Left hindlimb (tissue), 1 donor: Measurements from ENCODE around the gene EXOG.

Experiments
- DNase-seq: peaks from one replicate; pipeline ENCODE4 v3.0.0-alpha.2; 2018

Gene EXOG

GRCh38 chr3:38515367-38515766 is 19.2 kb downstream of the EXOG start:
- no peak for DNase-seq

GRCh38 chr3:38516669-38517068 is 20.5 kb downstream of the EXOG start:
- no peak for DNase-seq

GRCh38 chr3:38519000-38519399 is 22.9 kb downstream of the EXOG start:
- no peak for DNase-seq

DNA sequence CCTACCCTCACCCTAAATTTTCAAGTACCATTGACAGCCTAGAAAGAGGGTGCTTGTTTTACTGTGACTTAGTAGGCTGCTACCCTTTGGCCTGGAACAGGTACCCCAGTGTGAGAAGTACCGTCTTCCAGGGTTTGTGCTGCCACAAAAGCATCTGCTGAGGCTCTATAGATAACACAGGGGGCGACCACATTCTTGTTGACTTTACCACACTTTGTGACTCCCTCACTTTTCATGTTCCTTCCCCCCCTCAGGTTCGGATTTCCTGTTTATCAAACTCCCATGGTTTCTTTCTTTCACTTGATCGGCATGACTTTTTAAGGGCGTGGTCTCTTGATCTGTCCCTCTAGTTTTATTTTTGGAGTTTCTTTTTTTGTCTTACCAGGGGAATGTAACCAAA is 23.5 kb downstream of the EXOG start:
- DNase-seq, result no peak

GRCh38 chr3:38521391-38521987 is 25.3 kb downstream of the EXOG start:
- peak; percentile 47 for DNase-seq

DNA sequence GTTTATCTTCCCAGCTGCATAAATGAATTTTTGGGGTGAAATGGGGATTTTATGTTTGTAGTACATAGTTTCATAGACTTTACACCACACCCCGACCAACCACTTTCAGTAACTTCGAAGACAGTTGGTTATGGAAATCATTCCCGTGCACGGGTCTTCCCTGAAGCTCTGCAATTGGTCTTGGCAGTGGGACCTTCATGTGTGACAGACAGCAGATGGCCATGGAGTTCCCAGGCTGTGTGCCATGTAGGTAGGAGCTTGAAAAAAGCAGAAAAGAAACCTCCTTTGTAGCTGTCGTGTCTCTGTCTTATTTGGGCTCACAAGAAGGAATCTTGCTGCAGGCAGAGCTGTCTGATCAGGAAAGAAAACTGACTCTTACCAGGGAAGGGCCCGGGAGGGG is 25.9 kb downstream of the EXOG start:
- no peak for DNase-seq

DNA sequence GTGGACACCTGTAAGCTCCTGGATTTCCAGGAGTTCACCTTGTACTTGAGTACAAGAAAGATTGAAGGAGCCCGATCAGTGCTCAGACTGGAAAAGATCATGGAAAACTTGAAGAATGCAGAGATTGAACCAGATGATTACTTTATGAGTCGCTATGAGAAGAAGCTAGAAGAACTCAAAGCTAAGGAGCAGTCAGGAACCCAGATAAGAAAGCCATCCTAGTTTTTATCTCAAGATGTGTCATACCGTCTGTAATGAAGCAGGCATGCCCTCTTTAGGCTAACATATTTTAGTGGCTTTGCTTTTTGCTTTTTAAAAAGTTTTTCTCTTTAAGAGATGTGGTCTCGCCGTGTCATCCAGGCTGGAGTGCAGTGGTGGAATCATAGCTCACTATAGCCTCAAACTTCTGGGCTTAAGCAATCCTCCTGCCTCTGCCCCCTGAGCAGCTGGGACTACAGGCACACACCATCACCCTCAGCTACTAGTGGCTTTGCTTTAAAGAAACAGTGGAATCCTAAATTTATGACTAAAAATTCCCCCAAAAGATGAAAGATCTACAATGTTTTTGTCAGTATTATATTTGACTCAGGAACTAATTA is 28.1 kb downstream of the EXOG start:
- no peak for DNase-seq

- no peak for DNase-seq
Measured at GRCh38 chr3:38526792-38527191, 30.7 kb downstream of the EXOG start.

DNA sequence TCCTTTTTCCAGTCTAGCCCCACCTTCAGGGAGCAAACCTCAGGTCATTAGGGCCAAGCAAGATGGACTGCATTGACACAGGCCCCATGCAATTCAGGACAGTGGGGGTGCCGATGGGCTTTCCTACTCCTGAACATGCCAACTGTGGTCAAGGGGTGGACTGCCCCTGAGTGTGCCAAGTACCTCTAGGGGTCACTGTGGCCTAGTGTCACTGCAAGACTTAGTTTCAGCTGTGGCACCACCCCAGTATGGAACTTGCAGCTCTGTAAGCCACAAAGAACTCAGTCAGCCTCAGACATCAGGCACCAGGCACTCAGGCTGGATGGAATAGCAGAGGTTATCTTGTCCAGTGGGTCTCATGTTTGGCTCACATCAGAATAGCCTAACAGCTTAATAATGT is 32.3 kb downstream of the EXOG start:
- DNase-seq, result no peak

- DNase-seq, result no peak
Measured at GRCh38 chr3:38532529-38532928, 36.4 kb downstream of the EXOG start.

DNA sequence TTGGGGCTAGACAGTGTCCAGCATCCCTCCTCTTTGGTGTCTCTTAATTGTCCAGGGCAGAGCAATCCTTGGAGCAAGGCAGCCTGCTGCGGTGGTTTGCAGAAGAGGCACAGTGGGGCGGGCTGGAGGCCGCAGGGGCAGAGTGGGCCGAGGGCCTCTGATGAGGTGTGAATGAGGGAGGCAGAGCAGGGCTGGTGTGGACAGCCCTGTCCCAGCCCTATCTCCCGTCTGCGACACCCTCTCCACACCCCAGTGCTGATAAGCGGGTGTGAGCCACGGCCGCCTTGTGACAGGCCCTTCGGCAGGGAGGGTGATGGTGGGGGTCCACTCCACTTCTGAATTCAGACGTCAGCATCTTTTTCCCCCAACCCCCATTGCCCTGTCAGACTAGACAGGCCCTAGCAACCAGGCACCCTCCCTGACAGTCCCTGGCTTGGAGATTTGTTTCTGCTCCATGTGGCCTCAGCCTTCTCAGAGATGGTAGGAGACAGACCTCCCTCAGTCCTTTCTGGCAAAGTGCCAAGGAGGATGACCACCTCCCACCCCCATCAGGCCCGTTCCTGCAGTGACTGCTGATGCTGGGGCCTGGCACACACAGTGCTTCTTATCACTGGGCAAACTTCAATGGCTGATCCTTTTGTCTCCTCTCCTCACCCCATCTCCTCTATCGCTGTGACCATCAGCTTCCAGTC is 37.3 kb downstream of the EXOG start:
- DNase-seq, result no peak

GRCh38 chr3:38534180-38534579 is 38.0 kb downstream of the EXOG start:
- DNase-seq, result no peak

GRCh38 chr3:38534604-38535003 is 38.5 kb downstream of the EXOG start:
- no peak for DNase-seq

- no peak for DNase-seq
Measured at GRCh38 chr3:38536671-38537070, 40.5 kb downstream of the EXOG start.

GRCh38 chr3:38538773-38539353 is 42.7 kb downstream of the EXOG start:
- no peak for DNase-seq

DNA sequence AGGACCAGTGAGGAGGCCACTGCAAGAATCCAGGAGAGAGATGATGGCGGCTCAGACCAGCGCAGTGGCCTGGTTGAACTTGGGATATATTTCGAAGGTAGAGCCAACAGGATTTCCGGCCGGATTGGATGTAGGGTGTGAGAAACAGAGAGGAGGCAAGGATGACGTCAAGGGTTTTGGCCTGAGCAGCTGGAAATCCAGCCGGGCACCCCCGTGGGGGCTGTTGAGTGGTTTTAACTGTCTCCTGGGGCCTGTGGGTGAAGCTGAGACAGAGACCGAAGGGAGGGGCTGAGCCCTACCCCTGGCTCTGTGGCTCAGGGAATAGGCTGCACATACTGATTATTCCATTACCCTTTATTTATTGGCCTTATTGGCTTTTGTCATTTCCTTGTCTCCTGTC is 45.7 kb downstream of the EXOG start:
- no peak for DNase-seq

GRCh38 chr3:38542401-38543298 is 46.5 kb downstream of the EXOG start:
- DNase-seq, result no peak

- no peak for DNase-seq
Measured at GRCh38 chr3:38543586-38543985, 47.4 kb downstream of the EXOG start.

DNA sequence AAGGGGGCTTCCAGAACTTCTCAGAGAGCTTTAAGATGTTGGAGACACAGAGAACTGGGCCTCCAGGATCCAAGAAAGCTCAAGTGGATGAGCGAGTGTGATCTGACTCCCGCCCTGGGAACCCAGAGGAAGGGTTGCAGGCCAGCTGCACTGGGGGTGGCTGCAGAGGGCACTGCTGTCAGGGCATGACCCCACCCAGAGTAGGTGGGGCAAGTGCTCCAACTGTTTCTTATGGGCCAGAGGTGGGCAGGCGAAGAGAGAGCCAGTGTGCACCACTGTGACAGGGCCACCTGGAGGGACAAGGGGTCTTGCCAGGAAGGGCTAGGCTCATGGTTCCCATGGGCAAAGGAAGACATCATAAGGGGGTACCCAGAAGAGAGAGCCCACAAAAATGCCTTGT is 48.8 kb downstream of the EXOG start:
- no peak for DNase-seq

DNA sequence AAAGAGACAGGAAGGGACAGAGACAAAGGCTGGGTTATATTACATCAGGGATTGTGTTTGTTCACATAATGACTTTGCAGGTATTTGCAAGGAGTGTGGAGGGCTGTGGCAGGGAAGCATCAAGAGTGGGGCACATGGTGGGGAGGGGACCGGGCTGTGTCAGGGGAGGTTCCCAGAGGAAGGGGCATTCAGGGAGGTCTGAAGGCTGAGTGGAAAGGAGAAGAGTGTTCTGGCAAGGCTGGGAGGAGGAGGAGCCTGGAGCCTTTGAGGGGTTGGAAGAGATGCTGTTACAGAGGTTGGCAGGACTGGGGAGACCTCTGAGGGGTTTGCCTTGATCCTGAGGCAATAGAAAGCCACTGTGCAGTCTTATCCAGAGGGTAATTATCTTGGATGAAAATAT is 49.4 kb downstream of the EXOG start:
- no peak for DNase-seq

- DNase-seq, result no peak
Measured at GRCh38 chr3:38545983-38546382, 49.8 kb downstream of the EXOG start.

DNA sequence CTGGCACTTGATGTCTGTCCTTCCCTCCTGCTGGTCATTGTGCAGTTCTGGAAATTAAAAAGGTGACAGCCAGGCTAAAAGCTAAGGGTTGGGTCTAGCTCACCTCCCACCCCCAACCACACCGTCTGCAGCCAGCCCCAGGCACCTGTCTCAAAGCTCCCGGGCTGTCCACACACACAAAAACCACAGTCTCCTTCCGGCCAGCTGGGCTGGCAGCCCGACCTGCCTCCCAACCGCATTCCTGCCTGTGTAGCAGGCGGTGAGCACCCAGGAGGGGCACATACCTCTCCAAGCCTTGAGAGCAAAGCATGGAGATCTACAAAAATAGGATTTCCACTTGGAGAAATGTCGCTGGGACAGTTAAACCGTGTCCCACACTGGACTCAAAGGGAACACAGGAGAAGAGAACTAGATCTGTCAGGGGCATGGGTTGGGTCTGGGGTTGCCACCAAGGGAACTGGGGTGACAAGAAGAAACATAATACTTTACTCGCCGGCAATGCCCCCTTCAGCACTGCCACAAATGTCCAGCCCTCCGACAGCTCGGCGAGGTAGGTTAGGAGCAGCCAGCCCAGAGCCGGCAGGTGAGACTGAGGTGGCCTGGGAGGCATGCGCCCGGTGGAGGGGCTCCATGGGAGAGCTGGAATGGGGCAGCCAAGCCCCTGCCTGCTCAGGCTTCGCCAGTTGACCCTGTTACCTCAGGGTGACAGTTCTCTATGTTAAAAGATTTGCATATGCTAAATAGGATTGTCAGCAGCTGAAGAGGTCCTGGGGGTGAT is 52.2 kb downstream of the EXOG start:
- no peak for DNase-seq
